Neural cell (in vitro differentiated cells): ENCODE data around the gene BTD. TPM values are rescaled to one million over a fixed set of nuclear protein-coding genes. Genes with fewer than 3 reads are reported as not detected.

Source experiments
- H2AFZ ChIP-seq: fragments of 200-600, 300-800 bp; sonication (generic), shearing (Covaris generic); 2 replicates; pipeline ENCODE4 v1.6.0; 2014; ENCODE audit warnings: low read depth, mild to moderate bottlenecking, antibody characterized with exemption, low read length, moderate library complexity
- H3F3A ChIP-seq: fragments of 200-600 bp; shearing (Covaris generic); 2 replicates; pipeline ENCODE4 v1.6.1; 2016; ENCODE audit warnings: mild to moderate bottlenecking, moderate library complexity, mixed read lengths, antibody characterized with exemption, low read length; ENCODE audit not compliant: insufficient read depth, poor library complexity, severe bottlenecking
- H3K27ac ChIP-seq: fragments of 200-600, 300-800 bp; sonication (generic), shearing (Covaris generic); 2 replicates; pipeline ENCODE4 v1.5.1; 2014; ENCODE audit warnings: mild to moderate bottlenecking, low read length, moderate library complexity
- H3K27me3 ChIP-seq: fragments of 300-800, 200-600 bp; sonication (generic), shearing (Covaris generic); 2 replicates; pipeline ENCODE4 v1.6.0; 2014; ENCODE audit warnings: mild to moderate bottlenecking, low read depth, low read length, moderate library complexity; ENCODE audit not compliant: insufficient read depth
- H3K36me3 ChIP-seq: fragments of 300-800, 200-600 bp; sonication (generic), shearing (Covaris generic); 2 replicates; pipeline ENCODE4 v1.5.1; 2014; ENCODE audit warnings: mild to moderate bottlenecking, antibody characterized with exemption, low read length, moderate library complexity; ENCODE audit not compliant: insufficient read depth
- H3K4me2 ChIP-seq: fragments of 300-800, 200-600 bp; sonication (generic), shearing (Covaris generic); 2 replicates; pipeline ENCODE4 v1.6.0; 2014; ENCODE audit warnings: mild to moderate bottlenecking, low read length
- H3K4me3 ChIP-seq: fragments of 300-800, 200-600 bp; sonication (generic), shearing (Covaris generic); 2 replicates; pipeline ENCODE4 v1.5.1; 2014; ENCODE audit warnings: mild to moderate bottlenecking, low read length, moderate library complexity
- H3K79me2 ChIP-seq: fragments of 200-600 bp; shearing (Covaris generic); replicated peaks from 2 replicates; pipeline ENCODE4 v1.6.0; 2014; ENCODE audit warnings: mild to moderate bottlenecking, low read length, moderate library complexity; ENCODE audit not compliant: insufficient read depth
- H3K9ac ChIP-seq: fragments of 300-800, 200-600 bp; sonication (generic), shearing (Covaris generic); 2 replicates; pipeline ENCODE4 v1.6.1; 2016; ENCODE audit warnings: mild to moderate bottlenecking, low read length, mixed read lengths
- H3K9me2 ChIP-seq: fragments of 200-600 bp; shearing (Covaris generic); 2 replicates; pipeline ENCODE4 v1.6.1; 2016; ENCODE audit warnings: mild to moderate bottlenecking, low read length, mixed read lengths; ENCODE audit not compliant: insufficient read depth
- H3K9me3 ChIP-seq: fragments of 200-600, 300-800 bp; sonication (generic), shearing (Covaris generic); 2 replicates; pipeline ENCODE4 v1.6.1; 2016; ENCODE audit warnings: mild to moderate bottlenecking, mixed run types, low read length, moderate library complexity, mixed read lengths
- H4K20me1 ChIP-seq: fragments of 200-600 bp; shearing (Covaris generic); 2 replicates; pipeline ENCODE4 v1.6.1; 2016; ENCODE audit warnings: mild to moderate bottlenecking, mixed run types; ENCODE audit not compliant: insufficient read depth
- EP300 ChIP-seq: fragments of 450-650 bp; conservative IDR thresholded peaks from 2 replicates; pipeline ENCODE4 v1.6.1; 2014; ENCODE audit warnings: antibody characterized with exemption, mild to moderate bottlenecking, moderate library complexity; ENCODE audit not compliant: poor library complexity, severe bottlenecking
- EZH2 ChIP-seq: fragments of 200-600, 300-800 bp; shearing (Covaris generic), sonication (generic); IDR thresholded peaks from 2 replicates; pipeline ENCODE4 v1.6.1; 2014; ENCODE audit warnings: antibody characterized with exemption, low read length, borderline replicate concordance, mild to moderate bottlenecking; ENCODE audit not compliant: insufficient read depth, poor library complexity, severe bottlenecking
- MXI1 ChIP-seq: fragments of 450-650 bp; conservative IDR thresholded peaks from 2 replicates; pipeline ENCODE4 v1.6.1; 2014; ENCODE audit warnings: antibody characterized with exemption, mild to moderate bottlenecking; ENCODE audit not compliant: poor library complexity, severe bottlenecking
- POLR2AphosphoS5 ChIP-seq: IDR thresholded peaks from 2 replicates; pipeline ENCODE4 v1.6.1; 2012
- RAD21 ChIP-seq: fragments of 450-650 bp; conservative IDR thresholded peaks from 2 replicates; pipeline ENCODE4 v1.6.1; 2014; ENCODE audit warnings: antibody characterized with exemption, mild to moderate bottlenecking, moderate library complexity
- SMC3 ChIP-seq: fragments of 450-650 bp; conservative IDR thresholded peaks from 2 replicates; pipeline ENCODE4 v1.6.1; 2014; ENCODE audit warnings: antibody characterized with exemption, mild to moderate bottlenecking, moderate library complexity; ENCODE audit not compliant: poor library complexity
- TAF1 ChIP-seq: IDR thresholded peaks from 2 replicates; pipeline ENCODE4 v1.6.1; 2012; ENCODE audit warnings: low read depth
- polyA plus RNA-seq: library from polyadenylated mRNA; depleted of rRNA; stranded (reverse); fragments of >200 nt; gene quantifications from 2 replicates; pipeline ENCODE4 v1.2.3, GENCODE V29; 2014
- TF ChIP-seq, protein P1 (sequence below): IDR thresholded peaks from 2 replicates; pipeline ENCODE4 v1.6.1; 2012; ENCODE audit warnings: borderline replicate concordance
- TF ChIP-seq, protein P2 (sequence below): fragments of 450-650 bp; IDR thresholded peaks from 2 replicates; pipeline ENCODE4 v1.5.1; 2014; ENCODE audit warnings: antibody characterized with exemption, mild to moderate bottlenecking, moderate library complexity; ENCODE audit not compliant: poor library complexity, severe bottlenecking

The BTD gene
- polyA plus RNA-seq, 1 donor from 2014 or later = 4.6 TPM

DNA sequence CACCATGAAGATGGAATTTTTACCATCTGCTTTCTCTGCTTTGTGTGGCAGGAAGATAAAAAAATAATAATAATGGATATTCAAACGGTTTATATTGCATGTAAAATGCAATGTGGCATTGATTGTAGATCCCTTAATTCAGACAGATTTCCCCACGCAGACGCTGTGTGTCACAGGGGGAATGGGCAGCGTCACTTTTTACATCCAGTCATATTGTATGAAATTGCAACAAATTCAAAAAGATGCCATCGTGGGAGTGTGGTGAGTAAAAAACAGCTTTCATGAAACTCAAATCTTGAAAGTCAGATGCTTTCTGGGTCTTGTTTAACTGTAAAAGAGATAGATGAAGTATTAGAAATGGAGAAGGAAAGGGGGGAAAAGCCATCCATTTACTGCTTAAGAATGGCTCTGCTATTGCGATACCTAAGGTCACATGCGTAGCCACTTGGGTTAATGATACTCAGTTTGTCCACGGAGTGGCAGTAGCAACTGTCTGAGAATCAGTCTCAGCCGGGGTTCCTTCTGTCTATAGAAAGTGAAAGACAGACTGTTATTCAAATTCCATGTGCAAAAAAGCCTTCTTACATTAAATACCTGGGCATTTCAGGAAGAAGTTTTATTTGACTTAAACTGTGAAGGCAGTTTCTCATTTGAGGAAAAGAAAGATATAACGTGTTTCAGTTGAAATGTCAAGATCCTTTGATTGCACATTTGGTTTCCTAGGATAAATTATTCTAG is 28.5 kb downstream of the BTD start:
- H3F3A ChIP-seq = no peaks in the 10 kb centered on the region
- H3K4me3 ChIP-seq = peak overlapping the region; percentile 42
- TF ChIP-seq EP300 (no peak), TAF1 (no peak), EZH2 (no peak), MXI1 (no peak), SMC3 (peak; percentile 74), RAD21 (peak; percentile 72), POLR2AphosphoS5 (no peak)
- TF ChIP-seq, protein P1, sequence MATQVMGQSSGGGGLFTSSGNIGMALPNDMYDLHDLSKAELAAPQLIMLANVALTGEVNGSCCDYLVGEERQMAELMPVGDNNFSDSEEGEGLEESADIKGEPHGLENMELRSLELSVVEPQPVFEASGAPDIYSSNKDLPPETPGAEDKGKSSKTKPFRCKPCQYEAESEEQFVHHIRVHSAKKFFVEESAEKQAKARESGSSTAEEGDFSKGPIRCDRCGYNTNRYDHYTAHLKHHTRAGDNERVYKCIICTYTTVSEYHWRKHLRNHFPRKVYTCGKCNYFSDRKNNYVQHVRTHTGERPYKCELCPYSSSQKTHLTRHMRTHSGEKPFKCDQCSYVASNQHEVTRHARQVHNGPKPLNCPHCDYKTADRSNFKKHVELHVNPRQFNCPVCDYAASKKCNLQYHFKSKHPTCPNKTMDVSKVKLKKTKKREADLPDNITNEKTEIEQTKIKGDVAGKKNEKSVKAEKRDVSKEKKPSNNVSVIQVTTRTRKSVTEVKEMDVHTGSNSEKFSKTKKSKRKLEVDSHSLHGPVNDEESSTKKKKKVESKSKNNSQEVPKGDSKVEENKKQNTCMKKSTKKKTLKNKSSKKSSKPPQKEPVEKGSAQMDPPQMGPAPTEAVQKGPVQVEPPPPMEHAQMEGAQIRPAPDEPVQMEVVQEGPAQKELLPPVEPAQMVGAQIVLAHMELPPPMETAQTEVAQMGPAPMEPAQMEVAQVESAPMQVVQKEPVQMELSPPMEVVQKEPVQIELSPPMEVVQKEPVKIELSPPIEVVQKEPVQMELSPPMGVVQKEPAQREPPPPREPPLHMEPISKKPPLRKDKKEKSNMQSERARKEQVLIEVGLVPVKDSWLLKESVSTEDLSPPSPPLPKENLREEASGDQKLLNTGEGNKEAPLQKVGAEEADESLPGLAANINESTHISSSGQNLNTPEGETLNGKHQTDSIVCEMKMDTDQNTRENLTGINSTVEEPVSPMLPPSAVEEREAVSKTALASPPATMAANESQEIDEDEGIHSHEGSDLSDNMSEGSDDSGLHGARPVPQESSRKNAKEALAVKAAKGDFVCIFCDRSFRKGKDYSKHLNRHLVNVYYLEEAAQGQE = no peak
- TF ChIP-seq, protein P2, sequence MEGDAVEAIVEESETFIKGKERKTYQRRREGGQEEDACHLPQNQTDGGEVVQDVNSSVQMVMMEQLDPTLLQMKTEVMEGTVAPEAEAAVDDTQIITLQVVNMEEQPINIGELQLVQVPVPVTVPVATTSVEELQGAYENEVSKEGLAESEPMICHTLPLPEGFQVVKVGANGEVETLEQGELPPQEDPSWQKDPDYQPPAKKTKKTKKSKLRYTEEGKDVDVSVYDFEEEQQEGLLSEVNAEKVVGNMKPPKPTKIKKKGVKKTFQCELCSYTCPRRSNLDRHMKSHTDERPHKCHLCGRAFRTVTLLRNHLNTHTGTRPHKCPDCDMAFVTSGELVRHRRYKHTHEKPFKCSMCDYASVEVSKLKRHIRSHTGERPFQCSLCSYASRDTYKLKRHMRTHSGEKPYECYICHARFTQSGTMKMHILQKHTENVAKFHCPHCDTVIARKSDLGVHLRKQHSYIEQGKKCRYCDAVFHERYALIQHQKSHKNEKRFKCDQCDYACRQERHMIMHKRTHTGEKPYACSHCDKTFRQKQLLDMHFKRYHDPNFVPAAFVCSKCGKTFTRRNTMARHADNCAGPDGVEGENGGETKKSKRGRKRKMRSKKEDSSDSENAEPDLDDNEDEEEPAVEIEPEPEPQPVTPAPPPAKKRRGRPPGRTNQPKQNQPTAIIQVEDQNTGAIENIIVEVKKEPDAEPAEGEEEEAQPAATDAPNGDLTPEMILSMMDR = peak; percentile 77
- no peaks in the 10 kb centered on the region for H3K79me2 ChIP-seq
- no peaks in the 10 kb centered on the region for H3K9me3 ChIP-seq
- H3K27ac ChIP-seq = peak overlapping the region; percentile 71
- H4K20me1 ChIP-seq = no peaks in the 10 kb centered on the region
- H3K27me3 ChIP-seq = no peaks in the 10 kb centered on the region
- H3K9ac ChIP-seq = no peak overlapping the region
- no peak overlapping the region for H2AFZ ChIP-seq
- H3K9me2 ChIP-seq = no peaks in the 10 kb centered on the region
- no peak overlapping the region for H3K4me2 ChIP-seq
- no peaks in the 10 kb centered on the region for H3K36me3 ChIP-seq

DNA sequence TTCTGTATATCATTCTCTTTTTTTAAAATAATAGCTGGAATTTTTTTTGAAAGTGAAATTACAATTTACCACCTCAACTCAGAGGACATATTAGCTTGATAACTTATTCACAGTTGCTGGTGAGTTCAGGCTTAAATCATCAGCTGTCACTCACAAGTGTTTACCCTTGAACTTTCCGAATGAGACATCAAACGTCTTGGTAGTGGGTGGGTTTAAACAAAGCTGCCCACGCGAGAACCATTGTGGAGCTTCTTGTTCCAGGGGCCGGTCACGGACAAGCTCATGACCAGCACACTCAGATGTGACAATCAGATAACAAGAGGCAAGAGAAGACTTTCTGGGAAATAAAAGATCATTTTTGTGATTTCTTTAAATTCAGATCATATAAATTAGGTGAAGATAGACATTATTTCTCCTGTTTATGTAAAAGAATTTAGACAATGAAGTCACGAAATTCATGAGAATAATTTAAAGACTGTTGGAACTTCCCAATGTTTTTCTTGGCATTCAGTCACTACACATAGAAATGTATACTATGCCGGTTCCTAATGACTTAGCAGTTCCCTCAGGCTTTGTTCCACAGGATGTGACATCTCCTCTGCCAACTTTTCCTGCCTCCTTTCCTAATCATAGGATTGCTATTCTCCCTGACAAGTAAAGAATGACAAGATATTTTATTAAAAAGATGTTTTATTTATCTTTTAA is 29.3 kb downstream of the BTD start:
- Histone ChIP-seq H3K79me2 (no peaks in the 10 kb centered on the region), H3K4me2 (peak overlapping the region; percentile 45), H3K9me3 (no peaks in the 10 kb centered on the region), H3K27ac (peak overlapping the region; percentile 71), H3K27me3 (no peaks in the 10 kb centered on the region), H2AFZ (no peak overlapping the region), H4K20me1 (no peaks in the 10 kb centered on the region), H3K9ac (no peak overlapping the region), H3F3A (no peaks in the 10 kb centered on the region), H3K36me3 (no peaks in the 10 kb centered on the region), H3K4me3 (peak overlapping the region; percentile 42), H3K9me2 (no peaks in the 10 kb centered on the region)
- TF ChIP-seq, protein P2 = no peak
- TF ChIP-seq, protein P1 = peak; percentile 97
